Non-pigmented ciliary epithelial cell (primary cell): ENCODE measurements around the gene SP110.

Source experiments
- DNase-seq: peaks from one replicate; pipeline ENCODE4 v3.0.0-alpha.2; 2010; ENCODE audit warnings: low read depth

The SP110 gene

DNA sequence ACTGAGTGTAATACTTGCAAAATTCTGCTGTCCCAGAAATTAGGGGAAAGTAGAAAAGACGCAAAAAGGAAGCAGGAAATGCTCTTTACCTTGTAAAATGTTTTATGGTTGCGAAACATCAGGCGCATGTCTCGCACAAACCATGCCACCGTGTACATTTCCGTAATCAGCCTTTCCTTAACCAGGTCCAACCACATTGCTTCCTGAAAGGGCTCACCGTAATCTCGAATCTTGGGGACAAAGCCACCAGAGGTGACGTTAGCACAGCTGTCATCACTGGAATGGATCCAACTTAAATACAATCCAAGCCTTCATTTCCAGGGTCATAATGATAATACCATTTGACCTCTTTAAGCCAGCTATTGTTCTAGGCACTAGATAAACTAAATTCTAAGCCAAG, 49.3 kb downstream of the SP110 start:
- no peak for DNase-seq

DNA sequence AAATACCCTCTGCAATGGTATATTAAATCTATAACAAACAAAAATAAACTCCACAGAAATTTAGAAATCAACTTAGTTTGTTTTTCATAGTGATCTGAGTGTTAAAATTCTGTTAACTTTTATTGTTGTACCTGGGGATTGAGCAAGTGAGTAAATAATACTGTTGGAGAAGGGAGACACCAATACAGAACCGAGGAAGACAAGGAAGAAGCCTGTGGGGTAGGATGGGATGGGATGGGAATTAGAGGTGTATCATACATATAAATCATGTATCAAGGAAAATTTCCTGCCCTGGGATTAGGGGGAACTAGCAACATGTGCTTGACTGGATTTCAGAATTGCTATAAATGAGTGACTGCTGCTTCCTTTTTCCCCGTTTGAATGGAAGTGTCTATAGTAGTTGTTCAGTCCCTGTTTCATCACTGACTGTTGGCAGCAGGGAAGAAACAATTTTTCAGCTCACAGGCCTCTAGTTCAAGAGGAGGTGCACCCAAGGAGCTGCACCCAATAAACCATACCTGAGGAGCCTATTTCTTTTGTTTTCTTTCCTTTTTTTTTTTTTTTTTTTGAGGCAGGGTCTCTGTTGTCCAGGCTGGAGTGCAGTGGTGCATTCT, 53.1 kb downstream of the SP110 start:
- DNase-seq, result no peak

DNA sequence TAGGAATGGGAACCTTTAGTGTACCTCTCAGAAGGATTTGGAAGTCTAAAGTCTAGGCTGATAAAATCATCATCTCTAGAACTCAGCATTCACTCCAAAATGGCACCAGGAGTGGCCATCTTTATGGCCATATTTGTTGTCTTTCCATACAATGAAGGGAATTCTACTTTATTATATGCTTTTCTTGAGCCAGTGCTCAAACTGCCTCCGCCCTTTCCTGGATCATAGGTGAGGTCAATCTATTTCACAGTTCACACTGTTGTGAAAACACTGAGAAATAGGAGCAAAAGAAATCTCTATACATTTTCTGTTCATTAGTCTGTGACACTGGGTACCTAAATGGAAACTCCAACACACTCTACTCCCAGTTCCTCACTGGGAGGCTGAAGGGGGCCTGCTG, 55.6 kb downstream of the SP110 start:
- DNase-seq, result no peak

DNA sequence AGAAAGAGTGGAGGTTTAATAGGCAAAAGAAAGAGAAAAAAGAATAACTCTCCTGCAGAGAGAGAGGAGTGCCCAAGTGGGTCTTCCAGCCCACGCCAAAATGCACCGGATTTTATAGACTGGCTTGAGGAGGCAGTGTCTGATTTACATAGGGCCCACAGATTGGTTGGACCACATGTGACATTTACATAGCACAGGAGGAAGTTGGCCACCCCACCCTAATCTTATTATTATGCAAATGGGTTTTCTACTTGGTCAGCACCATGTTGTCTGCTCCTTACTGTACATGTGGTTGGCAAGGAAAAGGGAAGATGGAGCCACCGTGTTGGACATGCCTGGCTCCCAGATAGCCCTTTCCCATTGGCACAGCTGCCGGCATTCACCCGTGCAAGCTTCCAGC, 56.8 kb downstream of the SP110 start:
- DNase-seq, result no peak

DNA sequence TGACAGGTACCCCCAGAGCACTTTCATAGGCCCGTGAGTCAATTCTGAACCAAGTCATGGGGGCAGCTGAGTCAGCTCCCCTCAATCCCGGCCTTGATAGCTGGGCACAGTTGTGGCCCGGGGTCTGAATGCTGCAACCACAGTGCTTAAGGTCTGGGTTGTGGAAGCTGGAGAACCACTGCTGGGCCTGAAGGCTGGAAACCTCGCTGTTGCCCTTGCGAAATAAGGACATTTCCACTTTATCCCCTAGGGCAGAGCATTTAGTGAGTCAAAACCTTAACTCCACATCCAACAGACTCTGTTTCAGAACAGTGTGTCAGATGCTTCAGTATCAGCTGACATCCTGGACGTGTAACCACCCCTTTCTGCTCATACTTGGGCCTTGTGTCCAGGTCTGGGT, 58.6 kb downstream of the SP110 start:
- DNase-seq, result no peak

DNA sequence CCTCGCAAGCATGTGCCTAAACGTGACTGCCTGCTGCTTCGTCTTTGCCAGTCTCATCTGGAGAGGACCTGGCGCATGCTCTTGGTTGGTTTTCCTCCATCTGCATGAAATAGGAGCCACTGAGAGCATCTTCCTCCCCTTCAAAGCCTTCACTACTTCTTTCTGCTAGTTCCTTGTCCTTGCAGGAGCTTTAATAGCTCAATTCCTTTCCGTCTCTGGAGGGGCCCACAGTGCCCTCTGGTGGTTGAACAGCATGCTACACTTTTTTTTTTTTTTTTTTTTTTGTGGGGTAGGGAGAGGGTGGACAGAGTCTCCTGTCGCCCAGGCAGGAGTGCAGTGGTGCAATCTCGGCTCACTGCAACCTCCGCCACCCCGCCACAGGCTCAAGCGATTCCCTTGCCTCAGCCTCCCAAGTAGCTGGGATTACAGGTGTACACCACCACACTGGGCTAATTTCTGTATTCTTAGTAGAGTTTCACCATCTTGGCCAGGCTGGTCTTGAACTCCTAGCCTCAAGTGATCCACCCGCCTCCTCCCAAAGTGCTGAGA, 59.6 kb downstream of the SP110 start:
- DNase-seq, result peak; percentile 13

DNA sequence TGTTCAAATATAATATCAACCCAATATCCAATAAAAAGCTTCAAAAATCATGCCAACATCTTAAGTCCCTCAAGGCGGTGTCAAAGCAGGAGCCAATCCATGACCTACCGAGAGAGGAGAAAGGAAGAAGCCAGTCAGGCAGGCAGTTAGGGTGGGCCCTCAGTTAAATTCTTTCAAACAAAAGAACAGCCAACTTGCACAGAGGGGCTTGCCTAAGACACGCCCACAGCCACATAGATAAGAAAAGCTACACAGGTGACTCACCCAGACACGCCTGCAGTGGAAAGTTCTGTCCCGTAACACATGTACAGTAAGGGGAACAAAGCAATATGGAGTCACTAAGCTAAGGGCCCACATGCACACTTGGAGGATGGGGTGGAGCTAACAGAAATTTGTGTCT, 61.3 kb downstream of the SP110 start:
- DNase-seq, result no peak

DNA sequence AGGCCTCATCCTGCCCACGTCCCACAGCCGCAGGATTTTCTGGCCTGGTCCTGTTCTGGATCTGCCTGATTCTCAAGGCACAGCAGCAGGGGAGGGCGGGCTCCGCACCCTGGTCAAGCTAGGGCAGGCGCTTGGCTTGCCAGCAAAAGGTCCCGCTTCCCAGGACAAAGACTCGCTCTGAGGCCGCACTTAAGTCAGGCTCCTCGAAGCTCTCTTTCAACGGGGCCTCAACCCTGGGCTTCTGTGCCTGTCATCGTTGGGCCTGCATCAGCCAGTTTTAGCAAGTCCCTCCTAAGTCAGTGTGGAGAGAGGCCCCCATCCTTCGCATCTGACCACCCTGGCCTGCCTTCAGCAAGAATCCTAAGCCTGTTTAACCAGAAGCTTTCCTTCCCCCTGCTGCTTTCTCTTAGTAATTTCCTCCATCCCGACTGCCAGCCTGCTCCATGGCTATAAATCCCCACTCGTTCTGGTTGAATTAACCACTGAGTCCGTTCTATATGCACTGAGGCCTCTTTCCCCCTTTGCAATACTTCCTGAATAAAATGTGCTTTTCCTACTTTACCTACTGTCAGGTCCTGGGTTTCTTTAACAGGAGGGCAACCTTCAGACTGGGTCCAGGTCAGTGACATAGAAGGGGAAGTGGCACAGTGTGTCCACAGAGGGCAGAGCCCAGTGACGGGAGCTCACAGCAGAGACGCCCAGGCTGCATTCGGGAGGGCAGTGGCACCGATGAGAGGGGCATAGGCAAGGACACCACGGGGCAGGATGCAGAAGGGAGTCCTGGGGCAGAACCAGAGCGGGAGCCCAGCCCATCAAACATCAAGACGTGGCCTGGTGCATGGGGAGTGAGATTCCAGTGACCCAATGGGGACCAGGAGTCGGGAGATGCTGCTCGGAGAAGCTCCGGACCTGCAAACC, 62.7 kb downstream of the SP110 start:
- no peak for DNase-seq

DNA sequence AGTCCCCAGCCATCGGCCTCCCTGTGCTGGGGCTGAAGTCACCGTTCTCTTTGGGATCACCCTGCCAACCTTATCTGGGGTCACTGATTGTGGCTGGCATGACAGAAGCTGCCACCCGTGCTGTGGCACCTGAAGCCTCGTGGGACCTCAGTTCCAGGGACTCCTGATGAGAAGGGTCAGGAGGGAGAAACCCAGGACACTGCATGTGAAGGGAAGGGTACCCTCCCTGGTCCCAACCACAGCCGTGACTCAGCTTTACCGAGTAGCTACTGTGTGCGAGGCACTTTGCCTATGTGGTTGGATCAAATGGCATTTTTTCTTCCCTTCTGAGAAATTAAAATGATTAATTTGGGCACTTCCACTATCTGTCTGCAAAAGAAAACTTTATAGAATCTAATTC, 64.4 kb downstream of the SP110 start:
- DNase-seq, result no peak

DNA sequence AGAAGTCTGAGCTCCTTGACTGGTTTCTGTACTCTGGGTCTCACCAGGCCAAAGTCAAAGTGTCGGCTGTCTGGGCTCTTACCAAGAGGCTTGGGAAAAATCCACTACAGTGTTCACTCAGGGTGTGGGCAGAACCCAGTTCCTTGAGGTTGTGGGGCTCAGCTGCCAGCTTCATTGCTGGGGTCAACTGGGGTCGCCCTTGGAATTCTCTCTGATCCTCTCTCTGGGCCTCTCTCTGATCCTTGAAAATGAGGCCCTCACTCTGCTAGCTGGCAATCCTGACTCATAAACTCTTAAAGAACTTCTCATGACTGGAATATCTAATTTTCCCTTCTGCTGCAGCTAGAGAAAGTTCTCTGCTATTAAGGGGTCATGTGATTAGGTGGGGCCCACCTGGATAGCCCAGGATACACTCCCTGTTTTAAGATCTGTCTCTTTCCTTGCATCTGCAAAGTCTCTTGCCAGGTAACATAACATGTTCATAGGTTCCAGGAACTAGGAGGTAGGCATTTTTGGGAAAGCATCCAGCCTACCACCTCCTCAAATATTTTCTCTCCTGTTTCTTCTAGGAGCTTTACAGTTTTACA, 66.3 kb downstream of the SP110 start:
- DNase-seq, result no peak

DNA sequence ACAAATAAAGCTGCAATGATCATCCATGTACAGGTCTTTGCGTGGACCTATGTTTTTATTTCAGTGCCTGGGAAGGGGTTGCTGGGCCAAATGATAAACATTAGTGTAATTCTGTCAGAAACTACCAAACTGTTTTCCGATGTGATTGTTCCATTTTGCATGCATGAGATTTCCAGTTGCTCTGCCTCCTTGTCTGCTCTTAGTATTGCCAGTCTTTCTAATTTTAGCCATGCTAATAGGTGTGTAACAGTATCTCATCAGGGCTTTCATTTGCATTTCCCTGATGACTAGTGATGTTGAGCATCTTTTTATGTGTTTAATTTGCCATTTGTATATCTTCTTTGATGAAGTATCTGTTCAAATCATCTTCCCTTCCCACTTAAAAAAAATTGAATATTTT, 67.5 kb downstream of the SP110 start:
- DNase-seq, result no peak

DNA sequence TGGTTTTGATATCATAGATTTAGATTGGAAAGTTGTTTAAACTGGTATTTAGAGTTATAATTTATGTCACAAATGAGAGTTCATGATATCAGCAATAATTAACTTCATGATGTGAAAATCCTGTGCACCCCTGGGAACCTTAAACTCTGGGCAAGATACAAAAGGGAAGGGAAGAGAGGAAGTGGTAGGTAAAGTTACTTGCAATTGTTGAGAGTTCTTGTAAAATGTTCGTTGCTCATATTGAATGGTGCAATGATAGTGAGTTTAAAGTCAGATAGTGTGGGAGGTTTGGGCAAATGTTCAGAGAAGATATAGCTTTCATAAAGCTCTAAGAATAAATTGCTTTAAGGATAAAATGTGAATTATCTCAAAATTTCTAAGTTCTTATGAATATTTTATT, 75.4 kb downstream of the SP110 start:
- DNase-seq, result no peak

DNA sequence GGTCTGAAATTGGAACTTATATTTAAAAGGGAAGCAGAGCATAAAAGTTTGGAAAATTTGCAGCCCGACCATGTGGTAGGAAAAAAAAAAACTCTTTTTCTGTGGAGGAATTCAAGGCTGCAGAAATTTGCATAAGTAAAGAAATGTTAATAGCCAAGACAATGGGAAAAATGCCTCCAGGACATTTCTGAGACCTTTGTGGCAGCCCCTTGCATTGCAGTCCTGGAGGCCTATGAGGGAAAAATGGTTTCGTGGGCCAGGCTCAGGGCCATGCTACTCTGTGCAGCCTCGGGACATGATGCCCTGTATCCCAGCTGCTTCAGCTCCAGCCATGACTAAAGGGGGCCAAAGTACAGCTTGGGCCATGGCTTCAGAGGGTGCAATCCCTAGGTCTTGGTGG, 79.1 kb downstream of the SP110 start:
- no peak for DNase-seq

DNA sequence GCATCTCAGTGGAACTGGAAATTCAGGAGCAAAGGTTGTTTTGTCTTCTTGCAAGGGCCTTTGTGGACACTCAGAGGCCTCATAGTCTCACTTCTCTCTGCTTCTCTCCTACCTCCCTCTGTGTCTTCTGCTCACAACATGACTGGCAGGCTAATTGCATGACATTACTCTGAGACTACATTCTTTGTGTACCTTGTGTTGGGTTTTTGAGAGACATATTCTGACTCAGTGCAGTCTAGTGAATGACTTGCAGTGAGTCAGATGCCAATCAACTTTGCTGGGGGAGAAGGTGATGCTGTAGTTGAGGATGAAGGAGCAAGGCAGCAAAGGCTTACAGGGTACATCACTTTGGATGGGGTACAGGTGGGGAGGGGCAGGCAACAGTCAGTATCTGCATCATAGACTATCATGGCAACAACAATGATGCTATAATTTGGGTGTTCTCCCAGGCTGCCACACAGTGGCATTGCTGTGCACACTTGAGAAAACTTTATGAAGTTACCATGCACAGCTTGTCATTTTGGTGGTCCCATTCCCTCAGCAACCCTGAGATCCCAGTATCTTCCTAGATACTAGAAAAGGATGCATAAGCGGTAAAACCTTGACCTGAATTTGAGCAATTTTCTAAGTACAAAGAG, 81.8 kb downstream of the SP110 start:
- DNase-seq, result no peak

DNA sequence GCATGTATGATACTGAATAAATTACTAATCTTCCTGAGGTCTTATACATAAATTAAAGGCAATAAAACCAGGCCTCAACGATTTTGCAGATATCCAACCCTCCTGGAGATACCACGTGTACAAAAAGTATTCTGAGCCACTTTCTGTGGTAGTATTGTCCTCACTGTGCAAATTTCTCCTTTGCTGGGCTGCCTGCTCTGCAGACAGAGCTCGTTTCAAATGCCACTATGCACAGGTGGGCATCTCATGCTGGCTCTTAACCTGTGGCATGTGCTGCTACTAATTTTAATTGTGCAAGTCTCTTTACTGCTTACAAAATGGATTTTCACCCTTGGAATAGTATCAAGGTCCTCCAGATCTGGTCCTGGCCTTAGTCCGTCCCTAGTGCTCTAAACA, 84.7 kb downstream of the SP110 start:
- no peak for DNase-seq

DNA sequence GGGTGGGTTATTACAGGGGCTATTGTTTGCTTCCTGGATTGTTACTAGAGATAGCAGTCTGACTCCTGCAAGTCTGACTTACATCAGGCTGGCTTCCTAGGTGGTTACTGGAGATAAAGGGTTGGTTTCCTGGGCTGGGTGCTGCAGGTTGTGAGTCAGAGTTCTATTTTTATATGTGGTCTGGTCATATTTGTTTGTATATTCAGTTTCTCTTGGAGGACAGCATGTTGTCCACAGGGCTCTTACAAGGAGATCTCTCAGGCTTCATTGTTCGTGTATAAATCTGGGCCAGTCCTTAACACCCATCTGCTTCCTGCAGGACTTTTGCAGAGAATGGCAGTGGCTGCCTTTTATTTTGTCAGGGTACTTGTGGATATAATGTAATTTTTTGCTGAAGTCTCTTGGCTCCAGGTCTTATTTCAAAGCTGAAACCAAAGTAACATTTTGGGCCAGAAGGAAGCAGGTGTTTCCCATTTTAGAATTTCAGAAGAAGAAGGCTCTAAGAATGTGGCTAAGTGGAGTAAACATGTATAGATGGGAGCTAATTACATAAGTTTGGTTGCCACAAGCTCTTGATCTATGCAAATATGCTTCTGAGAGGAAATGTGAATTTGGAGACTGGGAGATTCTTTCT, 85.2 kb downstream of the SP110 start:
- peak; percentile 40 for DNase-seq

DNA sequence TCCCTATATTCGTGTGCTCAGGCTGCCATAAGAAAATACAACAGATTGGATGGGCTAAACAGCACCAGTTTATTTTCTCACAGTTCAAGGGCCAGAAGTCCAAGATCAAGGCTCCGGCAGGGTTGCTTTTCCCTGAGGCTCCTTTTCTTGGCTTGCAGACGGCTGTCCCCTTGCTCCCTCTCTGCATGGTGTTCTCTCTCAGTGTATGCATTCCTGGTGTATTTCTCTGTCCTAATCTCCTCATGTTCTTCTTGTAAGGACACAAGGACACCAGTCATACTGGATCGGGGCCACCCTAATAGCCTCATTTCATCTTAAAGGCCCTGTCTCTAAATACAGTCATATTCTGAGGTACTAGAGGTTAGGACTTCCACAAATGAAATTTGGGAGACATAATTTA, 88.4 kb downstream of the SP110 start:
- no peak for DNase-seq

DNA sequence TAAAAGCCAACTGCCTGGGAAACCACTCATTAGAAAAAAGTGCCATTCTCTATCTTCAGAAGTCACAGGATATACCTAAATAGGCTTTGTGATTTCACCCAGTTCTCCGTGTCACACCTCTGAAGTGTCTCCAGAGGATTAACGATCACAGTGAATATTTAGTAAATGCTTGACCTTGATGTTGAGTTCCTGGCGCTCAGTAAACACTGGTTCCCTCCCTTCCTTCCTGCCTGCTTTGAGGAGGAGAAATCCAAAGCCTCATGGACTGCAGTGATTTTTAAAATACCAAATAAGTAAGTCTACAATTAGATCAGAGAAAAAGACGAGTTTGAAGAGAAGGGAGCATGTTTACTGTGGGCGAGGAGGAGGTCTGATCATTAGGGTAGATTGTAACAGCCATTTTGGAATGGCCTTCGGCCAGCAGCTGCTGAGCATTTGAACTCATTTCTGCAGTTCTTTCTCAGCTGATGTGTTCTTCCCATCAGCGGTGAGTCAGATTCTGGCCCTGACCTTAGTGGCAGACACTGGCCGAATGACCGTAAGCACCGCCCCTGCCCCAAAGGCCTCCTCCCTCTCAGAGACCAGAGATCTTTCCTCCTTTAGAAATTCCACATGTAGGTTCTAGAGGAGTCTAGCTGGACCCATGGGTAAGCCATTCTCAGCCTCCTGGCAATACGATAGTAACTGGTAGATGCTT, 89.0 kb downstream of the SP110 start:
- DNase-seq, result no peak

DNA sequence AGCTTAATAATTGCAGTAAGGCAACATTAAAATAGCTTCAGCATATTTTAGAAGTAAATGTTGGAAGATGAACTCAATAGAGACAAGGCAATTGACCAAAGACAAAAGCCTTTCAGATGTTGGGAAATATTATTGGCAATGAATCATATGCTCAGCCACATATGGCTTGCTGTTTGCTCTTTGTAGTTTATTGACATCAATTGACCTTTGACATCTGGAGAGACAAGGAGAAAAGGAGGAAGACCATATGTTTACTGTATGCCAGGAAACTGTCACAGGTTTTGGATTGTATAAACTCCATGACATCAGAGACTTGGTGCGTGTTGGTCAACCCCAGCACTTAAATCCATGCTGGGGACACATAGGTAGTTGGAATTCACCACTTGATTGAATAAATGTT, 90.4 kb downstream of the SP110 start:
- no peak for DNase-seq

DNA sequence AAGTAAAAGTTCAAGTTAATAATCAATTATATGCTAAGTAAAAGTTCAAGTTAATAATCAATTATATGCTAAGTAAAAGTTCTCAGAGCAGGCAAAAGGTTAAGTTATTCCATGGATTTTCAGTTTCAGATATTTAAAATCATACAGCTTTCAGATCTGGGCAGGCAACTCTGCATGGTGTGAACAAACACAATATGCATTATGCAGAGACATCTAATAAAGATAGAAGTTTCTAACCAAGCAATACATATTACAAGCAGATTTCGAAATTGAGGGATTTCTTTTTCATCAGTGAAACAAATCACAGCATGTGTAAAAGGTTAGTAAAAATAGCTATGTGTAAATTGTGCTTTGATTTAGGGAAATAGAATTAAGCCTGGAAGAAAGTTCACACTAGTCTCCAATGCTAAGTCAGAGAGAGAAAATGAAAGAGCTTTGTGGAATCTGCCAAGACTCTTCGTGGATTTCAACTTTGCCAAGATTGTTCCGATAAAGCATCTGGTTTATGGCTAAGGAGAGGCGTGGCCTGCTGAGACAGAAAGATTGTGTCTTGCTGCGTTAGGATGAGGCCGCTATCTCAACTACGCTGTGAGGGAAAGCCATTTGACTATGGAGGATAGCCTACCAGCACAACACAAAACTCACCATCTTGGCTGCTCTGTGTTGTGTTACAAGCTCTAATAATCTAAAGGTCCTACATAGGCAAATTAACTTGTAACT, 91.0 kb downstream of the SP110 start:
- DNase-seq, result no peak

DNA sequence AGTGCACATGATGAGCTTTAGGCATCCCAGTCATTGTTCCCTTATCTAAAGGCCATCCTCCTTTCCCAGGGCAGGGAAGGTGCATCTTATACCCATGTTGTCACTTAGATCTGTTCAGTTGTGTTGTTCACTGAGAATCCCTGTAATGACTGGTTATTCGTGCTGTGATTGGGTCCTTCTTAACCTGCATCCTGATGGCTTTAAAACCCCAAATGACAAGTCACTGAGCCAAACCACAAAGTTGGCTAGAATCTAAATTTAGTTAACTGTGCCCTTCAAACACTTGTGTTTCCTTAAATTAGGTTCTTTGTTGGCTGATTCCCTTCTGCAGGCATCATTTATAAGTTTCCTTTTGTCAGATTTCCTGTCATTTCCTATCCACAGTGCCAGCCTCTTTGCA, 92.6 kb downstream of the SP110 start:
- no peak for DNase-seq
